Astrocyte of the spinal cord (primary cell): ENCODE results near the gene CASP10.
A peak's percentile ranks its signal among the peaks of the same experiment; 100 is the strongest.

Experiments
- DNase-seq: peaks from one replicate; pipeline ENCODE4 v3.0.0; 2011; ENCODE audit warnings: low read depth, low spot score
- H3K4me3 ChIP-seq: 2 replicates; pipeline ENCODE4 v1.5.1; 2011; ENCODE audit warnings: low read depth, mild to moderate bottlenecking, low read length, moderate library complexity
- in situ Hi-C: cut with HindIII; loops from 2 replicates; pipeline ENCODE4 v1.10.0; 2017; ENCODE audit warnings: low sequenced_read_pairs
- TF ChIP-seq, protein P1 (sequence below): IDR thresholded peaks from 2 replicates; pipeline ENCODE4 v1.5.1; 2012; ENCODE audit warnings: low read depth, mild to moderate bottlenecking, low read length, inconsistent platforms

The CASP10 gene

DNA sequence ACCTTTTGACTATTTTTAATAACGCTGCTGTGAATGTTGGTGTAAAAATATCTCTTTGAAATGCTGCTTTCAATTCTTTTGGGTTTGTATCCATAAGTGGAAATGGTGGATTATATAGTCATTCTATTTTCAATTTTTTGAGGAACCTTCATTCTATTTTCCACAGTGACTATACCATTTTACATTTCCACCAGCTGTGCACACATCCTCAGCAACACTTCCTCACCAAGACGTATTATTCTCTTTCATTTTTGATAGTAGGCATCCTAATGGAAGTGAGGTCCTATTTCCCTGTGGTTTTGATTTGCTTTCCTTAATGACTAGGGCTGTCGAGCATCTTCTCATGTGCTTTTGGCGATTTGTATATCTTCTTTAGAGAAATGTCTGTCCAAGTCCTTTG is 14.8 kb downstream of the CASP10 start:
- in situ Hi-C loops, result no loop called here
- TF ChIP-seq, protein P1, sequence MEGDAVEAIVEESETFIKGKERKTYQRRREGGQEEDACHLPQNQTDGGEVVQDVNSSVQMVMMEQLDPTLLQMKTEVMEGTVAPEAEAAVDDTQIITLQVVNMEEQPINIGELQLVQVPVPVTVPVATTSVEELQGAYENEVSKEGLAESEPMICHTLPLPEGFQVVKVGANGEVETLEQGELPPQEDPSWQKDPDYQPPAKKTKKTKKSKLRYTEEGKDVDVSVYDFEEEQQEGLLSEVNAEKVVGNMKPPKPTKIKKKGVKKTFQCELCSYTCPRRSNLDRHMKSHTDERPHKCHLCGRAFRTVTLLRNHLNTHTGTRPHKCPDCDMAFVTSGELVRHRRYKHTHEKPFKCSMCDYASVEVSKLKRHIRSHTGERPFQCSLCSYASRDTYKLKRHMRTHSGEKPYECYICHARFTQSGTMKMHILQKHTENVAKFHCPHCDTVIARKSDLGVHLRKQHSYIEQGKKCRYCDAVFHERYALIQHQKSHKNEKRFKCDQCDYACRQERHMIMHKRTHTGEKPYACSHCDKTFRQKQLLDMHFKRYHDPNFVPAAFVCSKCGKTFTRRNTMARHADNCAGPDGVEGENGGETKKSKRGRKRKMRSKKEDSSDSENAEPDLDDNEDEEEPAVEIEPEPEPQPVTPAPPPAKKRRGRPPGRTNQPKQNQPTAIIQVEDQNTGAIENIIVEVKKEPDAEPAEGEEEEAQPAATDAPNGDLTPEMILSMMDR, result no peak
- no peak overlapping the region for H3K4me3 ChIP-seq
- DNase-seq, result no peak

DNA sequence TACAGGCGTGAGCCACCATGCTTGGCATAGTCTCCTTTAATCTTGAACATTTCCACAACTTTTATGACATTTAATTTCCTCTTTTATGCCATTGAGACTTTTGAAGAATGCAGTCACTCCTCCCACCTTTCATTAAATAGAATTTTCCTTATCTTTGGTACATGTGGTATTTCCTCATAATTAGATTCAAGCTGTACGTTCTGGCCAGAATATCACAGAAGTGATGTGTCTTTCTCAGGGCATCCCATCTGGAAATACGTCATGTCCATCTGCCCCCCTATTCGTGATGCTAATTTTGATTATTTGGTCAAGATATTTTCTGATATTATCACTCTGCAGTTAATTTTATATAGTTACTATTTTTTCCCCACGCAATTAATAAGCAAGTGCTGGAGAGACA is 16.9 kb downstream of the CASP10 start:
- in situ Hi-C loops, result no loop called here
- TF ChIP-seq, protein P1, result no peak
- no peak overlapping the region for H3K4me3 ChIP-seq
- no peak for DNase-seq

DNA sequence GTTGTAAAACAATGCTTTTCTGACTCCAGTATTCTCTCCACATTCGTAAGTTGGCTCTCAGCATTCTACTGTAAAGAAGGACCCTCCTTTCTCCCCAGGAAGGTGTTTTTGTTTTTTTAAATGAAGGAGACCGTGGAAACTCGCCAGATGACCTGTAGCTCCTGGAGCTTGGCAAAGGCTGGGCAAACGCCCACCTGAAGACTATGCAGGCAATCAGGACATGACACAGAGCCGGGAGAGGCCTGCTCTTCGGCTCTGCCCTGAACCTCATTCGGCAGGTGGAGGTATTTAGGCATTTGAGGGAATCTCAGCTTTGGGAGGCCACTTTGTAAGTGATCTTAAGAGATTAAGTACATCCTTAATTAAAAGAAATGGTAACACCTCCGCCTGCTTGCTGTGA is 17.4 kb downstream of the CASP10 start:
- TF ChIP-seq, protein P1, result no peak
- in situ Hi-C loops, result no loop called here
- no peak for DNase-seq
- H3K4me3 ChIP-seq, result no peak overlapping the region

DNA sequence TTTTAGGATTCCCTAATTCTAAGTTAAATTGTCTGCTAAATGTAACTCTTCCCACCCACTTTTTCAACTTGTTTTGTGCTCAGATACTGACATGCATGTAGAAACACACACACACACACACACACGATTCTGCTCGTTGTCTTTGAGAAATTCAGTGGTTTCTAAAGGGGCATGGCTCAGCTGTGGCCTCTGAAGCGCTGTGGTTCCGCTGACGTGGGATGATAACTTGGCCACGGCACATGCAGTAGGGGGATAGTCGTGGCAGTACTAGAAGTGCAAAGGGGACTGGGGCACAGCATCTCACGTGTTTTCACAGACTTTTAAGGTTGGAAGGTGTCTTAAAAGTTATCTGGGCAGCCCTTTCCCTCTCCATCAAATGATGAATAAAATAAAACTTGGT is 18.4 kb downstream of the CASP10 start:
- no peak for DNase-seq
- TF ChIP-seq, protein P1, result no peak
- in situ Hi-C loops, result no loop called here
- H3K4me3 ChIP-seq, result no peak overlapping the region

DNA sequence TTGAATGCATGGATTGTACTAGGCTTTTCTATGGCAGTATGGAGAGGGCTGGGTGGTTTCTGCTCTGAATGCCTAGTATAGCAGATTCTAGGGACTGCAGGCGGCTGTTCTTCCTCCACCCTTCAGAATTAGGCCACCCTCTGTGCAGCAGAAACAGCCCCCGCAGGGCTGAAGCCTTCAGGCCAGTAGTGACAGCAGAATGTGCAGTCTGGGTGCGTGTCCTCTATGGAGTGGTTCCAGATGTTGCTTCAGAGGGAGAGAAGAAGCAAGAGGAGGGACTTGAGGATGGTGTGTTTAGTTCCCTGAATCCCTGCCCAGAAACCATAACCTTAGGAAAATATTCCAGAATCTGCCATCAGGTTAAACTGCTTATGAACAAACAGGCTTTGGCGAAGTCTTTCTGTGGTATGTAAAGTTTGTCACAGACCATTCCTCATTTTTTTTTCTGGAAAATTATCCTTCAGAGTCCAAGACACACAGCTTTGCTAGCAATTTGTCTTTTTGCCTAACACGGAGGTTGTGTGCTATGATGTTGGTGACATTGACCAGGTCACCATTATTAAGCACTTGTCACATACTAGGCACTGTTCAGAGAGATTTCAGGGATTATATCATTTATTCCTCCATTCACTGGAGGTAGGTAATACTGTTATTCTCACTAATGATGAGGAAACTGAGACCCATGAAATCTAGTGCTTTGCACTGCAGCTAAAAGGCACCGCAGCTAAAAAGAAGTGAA is 21.1 kb downstream of the CASP10 start:
- DNase-seq, result peak; percentile 42
- no peak overlapping the region for H3K4me3 ChIP-seq
- in situ Hi-C loops, result no loop called here
- TF ChIP-seq, protein P1, result no peak

DNA sequence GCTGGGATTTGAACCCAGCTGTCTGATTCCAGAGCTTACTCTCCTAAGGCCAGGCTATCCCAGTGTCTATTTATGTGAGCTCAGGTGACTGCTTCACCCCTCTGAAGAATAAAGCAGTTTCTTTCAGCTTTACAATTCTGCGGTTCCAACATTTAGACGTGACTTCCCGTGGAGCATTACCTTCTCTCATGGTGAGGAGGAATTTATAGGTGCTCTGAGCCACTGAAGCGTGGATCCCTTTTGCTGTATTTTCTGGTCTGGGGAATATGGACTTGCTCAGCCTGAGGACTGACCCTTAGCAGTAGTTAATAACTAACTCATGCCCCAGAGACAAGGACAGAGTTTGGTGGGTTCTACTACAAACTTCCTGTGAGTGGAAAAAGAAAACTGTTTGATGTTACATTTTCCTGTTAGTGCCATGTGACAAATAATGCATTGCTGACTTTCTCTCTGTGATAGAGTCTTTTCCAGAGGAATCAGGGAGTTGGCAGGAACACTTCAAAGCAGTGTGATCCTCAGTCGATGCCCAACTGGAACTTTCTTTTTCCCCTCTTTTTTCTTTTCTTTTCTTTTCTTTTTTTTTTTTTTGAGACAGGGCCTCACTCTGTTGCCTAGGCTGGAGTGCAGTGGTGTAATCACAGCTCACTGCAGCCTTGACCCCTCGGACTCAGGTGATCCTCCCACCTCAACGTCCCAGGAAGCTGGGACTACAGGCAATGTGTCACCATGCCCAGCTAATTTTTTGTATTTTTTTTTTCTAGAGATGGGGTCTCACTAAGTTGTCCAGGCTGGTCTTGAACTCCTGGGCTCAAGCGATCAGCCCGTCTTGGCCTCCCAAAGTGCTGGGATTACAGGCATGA is 21.9 kb downstream of the CASP10 start:
- TF ChIP-seq, protein P1, result no peak
- no peak overlapping the region for H3K4me3 ChIP-seq
- DNase-seq, result no peak
- in situ Hi-C loops, result no loop called here
